HG02852 (cell line): ENCODE results near the gene THRB.

Experiments used
- ATAC-seq: cut with Tn5 transposase; IDR thresholded peaks from one replicate; pipeline ENCODE4 v1.9.1; 2021; ENCODE audit warnings: mild to moderate bottlenecking, moderate library complexity; ENCODE audit not compliant: unreplicated experiment

THRB gene

DNA sequence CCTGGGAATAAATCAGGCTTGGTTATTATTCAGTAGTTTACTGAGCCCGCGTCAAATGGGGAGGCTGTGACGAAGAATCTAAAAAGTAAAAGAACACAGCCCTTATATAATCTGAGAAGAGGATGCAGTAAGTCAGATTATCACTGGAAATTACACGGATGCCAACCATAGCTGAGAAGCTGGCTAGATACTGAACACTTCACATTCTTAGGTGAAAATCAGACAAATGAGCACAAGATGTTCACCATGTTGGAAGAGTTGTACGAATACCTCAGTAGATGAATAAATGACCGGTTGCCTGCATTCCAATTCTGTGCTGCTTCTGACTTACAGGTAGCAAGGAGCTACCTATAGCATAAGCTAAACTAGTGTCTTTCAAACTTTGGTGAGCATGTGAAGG lies 254.3 kb downstream of the THRB start:
- ATAC-seq, result no peak

DNA sequence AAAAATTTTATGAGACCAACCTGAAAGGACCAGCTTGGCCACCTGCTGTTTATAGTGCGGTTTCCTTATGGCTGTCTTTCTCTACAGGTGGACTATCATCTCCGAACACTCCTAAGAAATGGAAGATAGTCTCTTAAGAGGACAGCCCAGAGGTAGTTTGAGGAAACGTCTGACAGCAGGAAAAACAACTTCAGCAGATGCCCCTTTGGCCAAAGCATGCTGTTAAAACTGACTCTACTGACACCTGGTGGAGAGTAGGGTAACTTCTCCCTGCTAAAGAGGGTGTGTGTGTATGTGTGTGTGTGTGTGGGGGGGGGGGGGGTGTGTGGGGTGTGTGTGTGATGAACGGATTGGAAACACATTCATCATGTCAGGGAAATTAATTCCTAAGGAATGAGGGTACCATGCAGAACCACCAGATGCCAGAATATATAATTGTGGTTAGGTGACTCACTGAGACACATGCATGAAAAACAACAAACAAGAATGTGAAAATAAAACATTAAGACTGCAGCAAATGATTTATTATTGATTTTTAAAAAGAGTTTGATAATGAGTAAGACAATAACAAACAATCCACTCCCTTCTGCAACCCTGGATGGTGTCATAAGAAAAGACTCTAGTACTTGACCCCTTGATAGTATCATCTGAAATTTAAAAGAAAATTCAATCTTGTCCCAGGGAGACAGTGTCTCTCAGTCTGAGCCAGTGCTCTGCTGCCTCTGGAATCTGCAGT lies 256.5 kb downstream of the THRB start:
- peak; percentile 79 for ATAC-seq

GRCh38 chr3:24235121-24235520 lies 259.5 kb downstream of the THRB start:
- no peak for ATAC-seq

GRCh38 chr3:24232784-24233183 lies 261.9 kb downstream of the THRB start:
- no peak for ATAC-seq

GRCh38 chr3:24229468-24230221 lies 265.0 kb downstream of the THRB start:
- no peak for ATAC-seq

- no peak for ATAC-seq
Observed at GRCh38 chr3:24227635-24228034, 267.0 kb downstream of the THRB start.

- no peak for ATAC-seq
Observed at GRCh38 chr3:24226397-24226796, 268.3 kb downstream of the THRB start.

GRCh38 chr3:24225385-24225950 lies 269.2 kb downstream of the THRB start:
- ATAC-seq, result no peak

- no peak for ATAC-seq
Observed at GRCh38 chr3:24224666-24225384, 269.8 kb downstream of the THRB start.

- no peak for ATAC-seq
Observed at GRCh38 chr3:24222165-24222805, 272.4 kb downstream of the THRB start.

- ATAC-seq, result no peak
Observed at GRCh38 chr3:24220859-24221657, 273.6 kb downstream of the THRB start.

DNA sequence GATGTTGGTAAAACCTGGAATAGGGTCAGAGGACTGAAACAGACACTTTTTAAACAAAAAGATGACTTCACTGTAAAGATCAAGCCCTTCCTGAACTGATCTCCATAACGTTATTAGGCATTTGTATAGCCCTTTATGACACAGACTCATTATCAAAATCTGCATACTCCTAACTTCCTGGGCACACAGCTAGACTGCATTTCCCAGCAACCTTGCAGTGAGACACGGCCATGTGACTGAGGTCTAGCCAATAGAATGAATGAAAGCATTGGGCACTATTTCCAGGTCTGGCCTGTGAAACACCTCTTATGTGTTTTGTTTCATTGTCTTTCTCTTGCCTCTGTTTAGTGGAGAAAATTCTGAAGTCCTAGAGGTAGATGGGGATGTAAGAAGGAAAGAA lies 279.1 kb downstream of the THRB start:
- ATAC-seq, result no peak

DNA sequence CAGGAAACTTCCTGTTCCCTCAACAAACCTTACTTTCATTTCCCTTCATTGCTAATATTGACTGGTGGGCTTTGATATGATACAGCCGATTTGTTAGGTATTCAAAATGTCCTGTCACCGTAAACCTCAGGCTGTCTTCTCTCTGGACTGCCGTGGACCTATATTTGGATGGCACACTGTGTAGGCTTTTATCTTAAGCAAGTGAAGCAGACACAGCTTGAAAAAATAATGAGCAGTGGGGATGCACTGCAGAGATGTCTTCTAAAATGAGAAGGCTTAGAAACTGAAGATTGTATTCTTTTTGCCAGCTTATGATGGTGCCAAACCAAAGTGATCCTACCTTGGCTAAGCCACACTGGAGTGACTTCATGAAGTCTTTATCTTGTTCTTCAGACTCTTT lies 283.3 kb downstream of the THRB start:
- no peak for ATAC-seq

- ATAC-seq, result no peak
Observed at GRCh38 chr3:24202071-24202470, 292.6 kb downstream of the THRB start.

DNA sequence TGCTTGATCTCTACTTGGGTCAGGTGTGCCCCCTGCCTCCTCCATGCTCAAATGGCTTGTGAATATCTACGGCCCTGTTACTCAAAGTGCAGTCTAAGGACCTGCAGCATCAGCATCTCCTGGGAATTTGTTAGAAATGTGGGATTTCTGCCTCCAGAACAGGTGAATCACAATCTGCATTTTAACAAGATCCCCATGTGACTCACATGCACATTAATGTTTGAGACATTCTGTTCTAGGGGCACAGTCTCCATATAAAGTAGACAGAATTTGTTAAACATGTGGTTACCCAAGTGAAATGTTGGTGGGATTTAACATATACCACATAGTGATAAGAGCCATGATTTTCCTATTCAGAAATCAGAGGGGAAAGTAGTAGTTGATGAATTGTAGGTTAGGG lies 293.3 kb downstream of the THRB start:
- ATAC-seq, result no peak

- ATAC-seq, result no peak
Observed at GRCh38 chr3:24199775-24200247, 294.8 kb downstream of the THRB start.

- no peak for ATAC-seq
Observed at GRCh38 chr3:24199300-24199699, 295.4 kb downstream of the THRB start.

DNA sequence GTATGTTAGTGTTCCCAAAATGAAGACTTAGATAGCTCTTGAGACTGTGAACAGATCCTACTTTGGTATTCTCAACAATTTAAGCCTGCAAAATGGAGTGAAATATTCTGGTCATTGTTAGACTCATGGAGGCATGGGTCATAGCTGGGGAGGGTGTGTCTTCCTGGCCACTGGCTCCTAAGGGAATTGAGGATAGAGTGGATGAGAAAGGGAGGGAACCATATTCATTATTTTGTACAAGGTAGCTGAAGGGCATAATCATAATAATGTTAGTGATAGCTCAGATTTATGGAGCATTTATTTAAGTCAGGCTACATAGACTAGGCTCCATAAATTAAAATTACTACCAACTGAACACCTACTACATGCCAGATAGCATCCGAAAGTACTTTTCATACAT lies 295.9 kb downstream of the THRB start:
- ATAC-seq, result no peak

- no peak for ATAC-seq
Observed at GRCh38 chr3:24197809-24198208, 296.8 kb downstream of the THRB start.

DNA sequence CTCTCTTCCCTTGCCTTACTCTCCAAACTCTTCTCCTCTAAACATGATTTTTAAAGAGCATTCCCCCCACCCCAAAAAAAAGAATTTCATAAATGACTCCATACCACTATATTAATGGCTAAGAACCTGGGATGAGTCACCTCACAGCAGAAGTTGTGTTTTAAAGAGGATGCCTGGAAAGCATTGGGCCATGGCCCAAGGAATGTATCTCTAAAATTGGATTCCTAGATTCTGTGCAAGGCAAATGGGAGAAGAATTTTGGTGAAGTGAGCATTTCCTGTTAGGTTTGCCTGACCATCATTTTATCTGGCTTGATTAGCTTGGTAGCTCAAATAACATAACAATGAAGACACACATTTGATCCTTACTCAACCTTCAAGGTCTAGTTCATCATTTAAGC lies 298.1 kb downstream of the THRB start:
- no peak for ATAC-seq
